HAP-1 (cell line): ENCODE measurements around the gene ZNF577.

ENCODE experiments used
- DNase-seq, 2 experiments: peaks; one replicate each; pipeline ENCODE4 v3.0.0-alpha.2; 2016 to 2020; ENCODE audit warnings: low spot score in 2 of 2
- H3K27me3 ChIP-seq: fragments of 250-450 bp; sonication (Bioruptor Pico); 2 replicates; pipeline ENCODE4 v1.5.1; 2020; ENCODE audit warnings: low read depth, mild to moderate bottlenecking, moderate library complexity
- H3K36me3 ChIP-seq: fragments of 250-450 bp; sonication (Bioruptor Pico); replicated peaks from 2 replicates; pipeline ENCODE4 v1.5.1; 2020; ENCODE audit warnings: mild to moderate bottlenecking
- H3K4me1 ChIP-seq: fragments of 250-450 bp; sonication (Bioruptor Pico); 2 replicates; pipeline ENCODE4 v1.5.1; 2020; ENCODE audit warnings: mild to moderate bottlenecking
- H3K4me3 ChIP-seq: fragments of 250-450 bp; sonication (Bioruptor Pico); 2 replicates; pipeline ENCODE4 v1.5.1; 2020; ENCODE audit warnings: mild to moderate bottlenecking, moderate library complexity
- H3K9me3 ChIP-seq: fragments of 250-450 bp; sonication (Bioruptor Pico); 2 replicates; pipeline ENCODE4 v1.5.1; 2020; ENCODE audit warnings: mild to moderate bottlenecking, moderate library complexity
- in situ Hi-C: fragments of 300-500 bp; cut with MboI; formaldehyde crosslinking; loops from 3 replicates; pipeline ENCODE4 v1.14.3; 2020; ENCODE audit warnings: low sequenced_read_pairs, inconsistent platforms, mixed read lengths

The ZNF577 gene

DNA sequence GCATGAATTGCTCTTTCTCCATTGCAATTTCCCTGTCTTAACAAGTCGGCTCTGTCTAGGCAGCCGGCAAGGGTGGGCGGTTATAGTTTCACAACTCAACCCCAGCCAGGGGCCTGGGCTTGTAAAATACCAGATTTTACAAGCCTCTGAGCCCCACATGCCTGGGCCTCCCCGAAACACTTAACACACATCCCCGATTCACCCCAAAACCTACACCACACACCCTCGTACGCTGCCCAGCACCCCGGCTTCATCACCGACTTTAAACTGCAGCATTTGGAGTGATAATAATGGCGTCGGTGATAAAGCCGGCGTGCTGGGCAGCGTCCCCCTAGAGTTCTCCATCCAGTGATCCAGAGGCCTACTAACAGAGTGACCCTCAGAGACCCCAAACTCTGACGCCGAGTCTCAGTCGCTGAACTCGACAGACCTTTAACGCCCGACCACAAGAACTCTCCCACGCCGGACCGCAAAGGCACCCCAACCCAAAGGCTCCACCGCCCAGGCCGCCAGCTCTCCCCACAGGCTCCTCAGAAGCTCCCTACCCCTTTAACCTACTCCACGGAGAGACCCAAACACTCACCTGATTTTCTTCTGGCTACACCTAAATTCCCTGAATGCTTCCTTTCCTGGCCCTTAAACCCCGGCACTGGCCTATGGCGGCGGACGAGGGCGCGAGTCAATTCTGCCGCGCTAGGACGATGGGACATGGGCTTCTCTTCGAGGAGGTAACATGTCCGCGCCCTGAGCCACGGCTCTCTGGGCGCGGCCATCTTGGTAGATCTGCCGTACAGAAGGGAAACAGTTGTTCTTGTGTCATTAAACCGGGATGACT, 16.8 kb upstream of the ZNF577 start, which contains the start of gene ZNF649:
Gene ZNF649, minus strand, starts transcription at position 687 of the 835 bp plus-strand sequence. CDS start 4,910 bp downstream, outside the sequence.
- H3K27me3 ChIP-seq: no peaks in the 10 kb centered on the region
- H3K4me1 ChIP-seq: no peaks in the 10 kb centered on the region
- peaks cover 7% of the 10 kb centered on the region for H3K36me3 ChIP-seq
- in situ Hi-C loops: no loop called here
- peaks cover 31% of the 10 kb centered on the region for H3K9me3 ChIP-seq
- peak within 1 kb of the TSS; percentile 65 for H3K4me3 ChIP-seq
- DNase-seq: peak; percentile 76 to 86

GRCh38 chr19:51903192-51903591, 15.4 kb upstream of the ZNF577 start:
- in situ Hi-C loops: no loop called here
- peaks cover 31% of the 10 kb centered on the region for H3K9me3 ChIP-seq
- DNase-seq: no peak
- H3K4me3 ChIP-seq: no peak overlapping the region
- H3K36me3 ChIP-seq: peaks cover 17% of the 10 kb centered on the region
- no peaks in the 10 kb centered on the region for H3K27me3 ChIP-seq
- no peaks in the 10 kb centered on the region for H3K4me1 ChIP-seq

DNA sequence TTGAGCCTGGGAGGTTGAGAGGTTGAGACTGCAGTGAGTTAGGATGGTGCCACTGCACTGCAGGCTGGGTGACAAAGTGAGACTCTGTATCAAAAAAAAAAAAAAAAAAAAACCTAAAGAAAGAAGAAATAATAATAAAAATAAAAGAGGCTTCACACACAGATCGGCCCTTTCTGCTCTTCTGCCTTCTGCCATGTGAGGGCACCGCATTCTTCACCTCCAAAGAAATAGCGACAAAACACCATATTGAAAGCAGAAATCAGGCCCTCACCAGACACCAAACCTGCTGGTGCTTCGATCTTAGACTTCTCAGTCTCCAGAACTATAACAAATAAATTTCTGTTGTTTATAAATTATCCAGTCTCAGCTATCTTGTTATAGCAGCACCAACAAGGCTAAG, 14.1 kb upstream of the ZNF577 start:
- Histone ChIP-seq H3K4me1 (no peaks in the 10 kb centered on the region), H3K36me3 (peaks cover 28% of the 10 kb centered on the region), H3K9me3 (peaks cover 33% of the 10 kb centered on the region), H3K4me3 (no peak overlapping the region), H3K27me3 (no peaks in the 10 kb centered on the region)
- DNase-seq: no peak
- in situ Hi-C loops: no loop called here

GRCh38 chr19:51891193-51891747, 3.5 kb upstream of the ZNF577 start:
- no peak for DNase-seq

GRCh38 chr19:51889934-51890333, 2.2 kb upstream of the ZNF577 start:
- no peaks in the 10 kb centered on the region for H3K4me1 ChIP-seq
- no peak for DNase-seq
- peaks cover 39% of the 10 kb centered on the region for H3K36me3 ChIP-seq
- H3K27me3 ChIP-seq: no peaks in the 10 kb centered on the region
- in situ Hi-C loops: no loop called here
- H3K9me3 ChIP-seq: peaks cover 22% of the 10 kb centered on the region
- no peak overlapping the region for H3K4me3 ChIP-seq

More at GRCh38 chr19:51891193-51891747, 3.5 kb upstream of the ZNF577 start:
- Histone ChIP-seq H3K9me3 (peaks cover 20% of the 10 kb centered on the region), H3K4me1 (no peaks in the 10 kb centered on the region), H3K4me3 (no peak overlapping the region), H3K36me3 (peaks cover 51% of the 10 kb centered on the region), H3K27me3 (no peaks in the 10 kb centered on the region)
- in situ Hi-C loops: no loop called here

DNA sequence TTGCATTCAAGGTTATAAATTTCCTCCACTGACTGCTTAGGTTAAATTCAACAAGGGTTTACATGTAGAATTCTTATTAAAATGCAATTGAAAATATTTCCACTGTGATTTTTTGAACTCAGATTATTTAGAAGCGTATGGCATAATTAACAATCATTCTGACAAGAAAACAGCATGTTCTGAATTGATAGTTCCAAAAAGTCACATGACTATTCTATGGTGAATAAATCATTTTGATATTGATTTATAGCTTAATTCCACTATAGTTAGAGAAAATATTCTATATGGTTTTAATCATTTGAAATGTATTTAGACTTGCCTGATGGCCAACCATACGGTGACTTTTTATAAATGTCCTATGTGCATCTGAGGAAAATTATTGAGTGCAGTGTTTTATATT, 3.0 kb downstream of the ZNF577 start:
- H3K36me3 ChIP-seq: peaks cover 9% of the 10 kb centered on the region
- in situ Hi-C loops: no loop called here
- no peaks in the 10 kb centered on the region for H3K4me1 ChIP-seq
- H3K27me3 ChIP-seq: no peaks in the 10 kb centered on the region
- H3K9me3 ChIP-seq: peaks cover 10% of the 10 kb centered on the region
- DNase-seq: no peak
- no peak overlapping the region for H3K4me3 ChIP-seq

- no peak for DNase-seq
- no peaks in the 10 kb centered on the region for H3K4me1 ChIP-seq
- H3K36me3 ChIP-seq: peaks cover 19% of the 10 kb centered on the region
- H3K4me3 ChIP-seq: no peak overlapping the region
- no peaks in the 10 kb centered on the region for H3K27me3 ChIP-seq
- in situ Hi-C loops: no loop called here
- peaks cover 10% of the 10 kb centered on the region for H3K9me3 ChIP-seq
Observed at GRCh38 chr19:51882518-51882917, 5.2 kb downstream of the ZNF577 start.

DNA sequence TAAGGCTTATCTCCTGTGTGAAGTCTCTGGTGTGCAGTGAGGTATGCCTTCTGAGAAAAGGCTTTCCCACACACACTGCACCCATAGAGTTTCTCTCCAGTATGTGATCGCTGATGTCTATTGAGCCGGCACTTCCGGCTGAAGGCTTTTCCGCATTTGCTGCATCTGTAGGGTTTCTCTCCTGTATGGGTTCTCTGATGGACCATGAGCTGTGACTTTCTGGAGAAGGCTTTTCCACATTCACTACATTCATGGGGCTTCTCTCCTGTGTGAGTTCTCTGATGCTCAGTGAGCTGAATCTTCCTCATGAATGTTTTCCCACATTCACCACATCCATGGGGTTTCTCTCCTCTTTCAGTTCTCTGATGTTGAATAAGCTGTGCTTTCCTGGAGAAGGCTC, 14.7 kb downstream of the ZNF577 start:
- Histone ChIP-seq H3K4me3 (no peak overlapping the region), H3K36me3 (peaks cover 8% of the 10 kb centered on the region), H3K27me3 (no peaks in the 10 kb centered on the region), H3K9me3 (peaks cover 8% of the 10 kb centered on the region), H3K4me1 (no peaks in the 10 kb centered on the region)
- DNase-seq: no peak
- in situ Hi-C loops: no loop called here

DNA sequence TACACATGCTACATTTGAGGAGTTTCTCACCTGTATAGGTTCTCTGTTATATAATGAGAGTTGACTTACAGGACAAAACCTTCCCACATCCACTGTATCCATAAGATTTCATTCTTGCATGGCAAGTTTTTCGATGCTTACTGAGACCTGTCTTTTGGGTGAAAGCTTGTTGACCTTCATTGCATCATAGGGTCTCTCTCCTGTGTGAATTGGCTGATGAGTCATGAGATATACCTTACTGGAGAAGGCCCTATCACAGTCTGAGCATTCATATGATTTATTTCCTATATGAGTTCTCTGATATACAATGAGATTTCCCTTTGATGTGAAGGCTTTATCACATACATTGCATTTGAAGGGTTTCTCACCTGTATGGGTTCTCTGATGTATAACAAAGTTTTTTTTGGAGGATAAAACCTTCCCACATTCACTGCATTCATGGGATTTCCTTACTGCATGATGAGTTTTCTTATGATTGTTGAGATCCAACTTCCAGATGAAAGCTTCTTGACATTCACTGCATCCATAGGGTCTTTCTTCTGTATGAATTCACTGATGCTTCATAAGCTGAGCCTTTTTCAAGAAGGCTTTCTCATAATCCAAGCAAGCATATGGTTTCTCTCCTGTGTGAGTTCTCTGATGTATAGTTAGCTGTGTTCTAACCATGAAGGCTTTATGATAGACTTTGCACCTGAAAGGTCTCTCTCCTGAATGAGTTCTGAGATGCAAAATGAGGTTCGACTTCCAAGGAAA, 25.7 kb downstream of the ZNF577 start:
- H3K9me3 ChIP-seq: peaks cover 22% of the 10 kb centered on the region
- H3K4me1 ChIP-seq: no peaks in the 10 kb centered on the region
- no peak for DNase-seq
- no peak overlapping the region for H3K4me3 ChIP-seq
- no peaks in the 10 kb centered on the region for H3K27me3 ChIP-seq
- in situ Hi-C loops: no loop called here
- H3K36me3 ChIP-seq: no peaks in the 10 kb centered on the region

- H3K27me3 ChIP-seq: no peaks in the 10 kb centered on the region
- no peaks in the 10 kb centered on the region for H3K36me3 ChIP-seq
- DNase-seq: no peak
- H3K4me1 ChIP-seq: no peaks in the 10 kb centered on the region
- H3K4me3 ChIP-seq: no peak overlapping the region
- no peaks in the 10 kb centered on the region for H3K9me3 ChIP-seq
- in situ Hi-C loops: no loop called here
Observed at GRCh38 chr19:51837145-51837544, 50.6 kb downstream of the ZNF577 start.

- Histone ChIP-seq H3K9me3 (no peaks in the 10 kb centered on the region), H3K4me1 (no peaks in the 10 kb centered on the region), H3K4me3 (no peak overlapping the region), H3K27me3 (no peaks in the 10 kb centered on the region), H3K36me3 (no peaks in the 10 kb centered on the region)
- in situ Hi-C loops: no loop called here
- DNase-seq: no peak
Observed at GRCh38 chr19:51830274-51830673, 57.5 kb downstream of the ZNF577 start.

DNA sequence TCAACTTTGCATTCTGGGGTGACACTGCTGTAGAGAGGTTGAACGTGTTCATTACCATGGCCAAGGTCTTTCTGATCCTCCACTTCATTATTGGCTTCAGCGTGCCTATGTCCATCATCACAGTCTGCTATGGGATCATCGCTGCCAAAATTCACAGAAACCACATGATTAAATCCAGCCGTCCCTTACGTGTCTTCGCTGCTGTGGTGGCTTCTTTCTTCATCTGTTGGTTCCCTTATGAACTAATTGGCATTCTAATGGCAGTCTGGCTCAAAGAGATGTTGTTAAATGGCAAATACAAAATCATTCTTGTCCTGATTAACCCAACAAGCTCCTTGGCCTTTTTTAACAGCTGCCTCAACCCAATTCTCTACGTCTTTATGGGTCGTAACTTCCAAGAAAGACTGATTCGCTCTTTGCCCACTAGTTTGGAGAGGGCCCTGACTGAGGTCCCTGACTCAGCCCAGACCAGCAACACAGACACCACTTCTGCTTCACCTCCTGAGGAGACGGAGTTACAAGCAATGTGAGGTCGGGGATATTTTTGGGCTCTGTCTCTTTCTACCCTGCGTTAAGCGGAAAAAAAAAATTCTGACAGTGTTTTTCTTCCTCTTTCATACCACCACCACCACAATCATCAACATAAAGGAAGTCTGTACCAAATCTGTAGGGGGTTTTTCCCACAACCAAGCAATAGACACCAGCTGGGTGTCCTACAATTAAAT, 63.3 kb downstream of the ZNF577 start:
- Histone ChIP-seq H3K9me3 (no peaks in the 10 kb centered on the region), H3K4me3 (no peak overlapping the region), H3K27me3 (no peaks in the 10 kb centered on the region), H3K36me3 (no peaks in the 10 kb centered on the region), H3K4me1 (no peaks in the 10 kb centered on the region)
- no peak for DNase-seq
- in situ Hi-C loops: no loop called here

GRCh38 chr19:51822946-51823345, 64.8 kb downstream of the ZNF577 start:
- Histone ChIP-seq H3K4me1 (no peaks in the 10 kb centered on the region), H3K36me3 (no peaks in the 10 kb centered on the region), H3K9me3 (no peaks in the 10 kb centered on the region), H3K27me3 (no peaks in the 10 kb centered on the region), H3K4me3 (no peak overlapping the region)
- in situ Hi-C loops: no loop called here
- no peak for DNase-seq
